IPS DF 19.7 (cell line): Measurements from ENCODE around the gene AGAP3.
"Not testable (repeated sequence)": the region's sequence is repeated elsewhere in the genome, so short reads cannot be mapped to it uniquely, and the experiment has no call there.

Source experiments
- DNase-seq: peaks from one replicate; pipeline ENCODE4 v3.0.0-alpha.2; 2013; ENCODE audit warnings: low read depth, low spot score

The AGAP3 gene

GRCh38 chr7:151085691-151086620 is at the start of gene AGAP3:
Gene AGAP3, plus strand, starts transcription at chr7:151086475. Its CDS starts 267 bp downstream, at chr7:151086742.
- DNase-seq: no peak

GRCh38 chr7:151038951-151039849 is 47.1 kb upstream of the AGAP3 start:
- no peak for DNase-seq

- no peak for DNase-seq
Observed at GRCh38 chr7:151039850-151040548, 46.3 kb upstream of the AGAP3 start.

GRCh38 chr7:151040616-151041375 is 45.5 kb upstream of the AGAP3 start:
- DNase-seq: no peak

GRCh38 chr7:151043449-151043848 is 42.8 kb upstream of the AGAP3 start:
- not testable (repeated sequence) for DNase-seq

- no peak for DNase-seq
Observed at GRCh38 chr7:151043959-151044358, 42.3 kb upstream of the AGAP3 start.

- no peak for DNase-seq
Observed at GRCh38 chr7:151045262-151045661, 41.0 kb upstream of the AGAP3 start.

- no peak for DNase-seq
Observed at GRCh38 chr7:151045967-151046366, 40.3 kb upstream of the AGAP3 start.

GRCh38 chr7:151046603-151047573 is 39.4 kb upstream of the AGAP3 start:
- DNase-seq: no peak

GRCh38 chr7:151047976-151048815 is 38.1 kb upstream of the AGAP3 start, which contains the start of gene ASIC3:
Gene ASIC3, plus strand, starts transcription at chr7:151048531. Its CDS starts 355 bp downstream, at chr7:151048886.
- DNase-seq: no peak

GRCh38 chr7:151048911-151049463 is 37.3 kb upstream of the AGAP3 start:
- DNase-seq: no peak

GRCh38 chr7:151051108-151051507 is 35.2 kb upstream of the AGAP3 start:
- DNase-seq: no peak

- no peak for DNase-seq
Observed at GRCh38 chr7:151053096-151053495, 33.2 kb upstream of the AGAP3 start.

GRCh38 chr7:151053751-151054150 is 32.5 kb upstream of the AGAP3 start:
- no peak for DNase-seq

GRCh38 chr7:151056283-151056665 is 30.0 kb upstream of the AGAP3 start:
- DNase-seq: no peak

GRCh38 chr7:151056666-151057505 is 29.4 kb upstream of the AGAP3 start:
- no peak for DNase-seq

GRCh38 chr7:151057506-151057988 is 28.7 kb upstream of the AGAP3 start, which contains the start of gene CDK5:
Gene CDK5, minus strand, starts transcription at chr7:151057897. Its CDS starts 49 bp downstream, at chr7:151057848.
- DNase-seq: no peak
